HG03097 (cell line): ENCODE data around the gene ZNRF4.

Experiments used
- ATAC-seq: cut with Tn5 transposase; IDR thresholded peaks from one replicate; pipeline ENCODE4 v1.9.1; 2021; ENCODE audit not compliant: unreplicated experiment, low FRiP score

Gene ZNRF4

DNA sequence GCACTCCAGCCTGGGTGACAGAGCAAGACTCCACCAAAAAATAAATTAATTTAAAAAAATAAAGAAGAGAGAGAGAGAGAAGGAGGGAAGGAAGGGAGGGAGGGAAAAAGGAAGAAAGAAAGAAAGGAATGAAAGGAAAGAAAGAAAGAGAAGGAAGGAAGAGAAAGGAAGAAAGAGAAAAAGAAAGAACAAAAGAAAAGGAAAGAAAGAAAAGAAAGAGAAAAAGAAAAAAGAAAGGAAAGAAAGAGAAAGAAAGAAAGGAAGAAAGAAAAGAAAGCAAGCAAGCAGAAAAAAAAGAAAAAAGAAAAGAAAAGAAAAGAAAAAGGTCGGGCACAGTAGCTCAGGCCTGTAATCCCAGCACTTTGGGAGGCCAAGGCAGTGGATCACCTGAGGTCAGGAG is 14.9 kb upstream of the ZNRF4 start:
- no peak for ATAC-seq

DNA sequence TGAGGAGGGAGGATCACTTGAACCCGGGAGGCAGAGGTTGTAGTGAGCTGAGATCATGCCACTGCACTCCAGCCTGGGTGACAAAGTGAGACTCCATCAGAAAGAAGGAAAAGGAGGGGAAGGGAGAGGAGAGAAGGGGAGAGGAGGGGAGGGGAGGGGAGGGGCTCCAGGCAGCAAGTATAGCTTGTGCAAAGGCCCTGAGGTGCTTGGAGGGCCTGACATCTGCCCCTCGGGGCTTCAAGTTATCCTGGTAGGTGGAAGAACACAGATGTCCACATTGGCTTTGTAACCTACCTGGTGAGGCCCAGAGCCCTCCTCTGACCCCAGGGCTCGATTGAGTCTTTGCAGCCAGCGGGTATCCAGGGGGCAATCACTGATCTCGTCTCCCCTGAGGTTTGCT is 11.5 kb upstream of the ZNRF4 start:
- ATAC-seq, result no peak

DNA sequence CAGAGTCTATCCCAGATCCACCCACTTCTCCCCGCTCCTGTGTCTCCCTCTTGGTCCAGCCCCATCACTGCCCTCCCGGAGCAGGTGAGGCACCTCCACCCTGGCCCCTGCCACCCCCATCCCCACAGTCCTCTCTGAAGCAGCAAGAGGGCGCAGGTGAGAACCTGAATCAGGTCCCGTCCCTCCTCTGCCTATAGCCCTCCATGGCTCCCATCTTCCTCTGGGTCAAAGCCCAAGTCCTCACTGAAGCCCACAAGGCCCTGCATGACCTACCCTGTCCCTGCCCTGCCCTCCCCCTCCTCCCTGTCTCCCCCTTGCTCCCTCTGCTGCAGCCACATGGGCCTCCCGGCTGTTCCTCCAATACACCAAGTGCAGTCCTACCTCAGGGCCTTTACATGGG is 10.8 kb upstream of the ZNRF4 start:
- no peak for ATAC-seq

DNA sequence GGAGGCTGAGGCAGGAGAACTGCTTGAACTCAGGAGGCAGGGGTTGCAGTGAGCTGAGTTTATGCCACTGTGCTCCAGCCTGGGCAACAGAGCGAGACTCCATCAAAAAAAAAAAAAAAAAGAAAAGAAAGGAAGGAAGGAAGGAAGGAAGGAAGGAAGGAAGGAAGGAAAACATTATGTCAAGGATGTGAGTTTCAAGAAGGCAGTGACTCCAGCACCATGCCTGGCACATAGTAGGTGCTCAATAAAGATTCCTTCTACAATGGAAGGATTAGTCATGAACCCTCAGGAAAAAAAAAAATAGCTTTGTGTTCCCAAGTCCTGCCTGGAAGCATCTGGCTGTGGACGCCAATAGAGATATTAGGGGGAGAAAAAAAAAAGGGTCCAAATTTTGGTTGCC is 10.1 kb upstream of the ZNRF4 start:
- no peak for ATAC-seq

DNA sequence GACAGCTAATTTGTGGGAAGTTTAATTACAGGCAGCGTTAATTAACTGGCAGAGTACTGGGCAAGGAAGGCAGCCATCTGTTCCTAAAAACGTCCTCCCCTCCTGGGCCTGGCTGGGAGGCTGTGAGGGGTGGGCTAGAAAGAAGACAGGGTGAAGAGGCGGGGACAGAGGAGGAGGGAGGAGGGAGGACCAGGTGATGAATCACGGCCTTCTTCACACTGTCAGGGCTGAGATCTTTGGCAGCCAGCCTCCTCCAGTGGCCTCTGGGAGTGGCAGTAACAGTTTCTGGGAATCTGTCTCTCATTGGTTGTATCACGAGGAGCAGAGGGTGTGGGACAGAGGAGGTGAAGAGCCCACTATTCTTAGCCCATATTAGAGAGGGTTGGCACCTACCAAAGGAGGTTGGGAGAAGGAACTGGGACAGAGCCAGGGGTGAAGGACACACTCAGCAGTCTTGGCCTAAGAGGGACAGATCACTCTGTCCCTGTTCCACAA is 9.6 kb upstream of the ZNRF4 start:
- no peak for ATAC-seq

DNA sequence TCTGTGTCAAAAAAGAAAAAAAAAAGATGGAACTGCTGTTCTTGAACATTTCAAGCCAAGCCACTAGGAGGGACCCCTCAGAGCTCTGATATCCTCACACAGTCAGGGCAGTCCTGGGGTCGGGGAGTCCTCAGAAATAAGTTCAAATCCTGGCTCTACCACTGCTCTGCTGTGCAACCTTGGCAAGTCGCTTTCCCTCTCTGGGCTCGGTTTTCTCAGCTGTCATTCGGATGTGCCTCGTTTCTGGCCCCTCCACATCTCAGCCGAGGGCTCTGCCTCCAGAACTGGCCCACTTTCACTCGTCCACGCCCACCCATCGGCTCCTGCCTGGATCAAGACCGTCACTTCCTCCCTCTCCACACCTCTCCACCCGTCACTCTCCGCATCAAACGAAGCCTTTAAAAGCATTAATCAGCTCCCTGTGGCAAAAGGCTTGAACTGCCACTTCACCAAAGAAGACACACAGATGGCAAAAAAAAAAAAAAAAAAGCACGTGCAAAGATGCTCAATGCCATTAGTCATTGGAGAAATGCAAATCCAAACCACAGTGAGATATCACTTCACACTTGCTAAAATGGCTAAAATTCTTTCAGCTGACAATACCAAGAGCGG is 7.4 kb upstream of the ZNRF4 start:
- no peak for ATAC-seq

DNA sequence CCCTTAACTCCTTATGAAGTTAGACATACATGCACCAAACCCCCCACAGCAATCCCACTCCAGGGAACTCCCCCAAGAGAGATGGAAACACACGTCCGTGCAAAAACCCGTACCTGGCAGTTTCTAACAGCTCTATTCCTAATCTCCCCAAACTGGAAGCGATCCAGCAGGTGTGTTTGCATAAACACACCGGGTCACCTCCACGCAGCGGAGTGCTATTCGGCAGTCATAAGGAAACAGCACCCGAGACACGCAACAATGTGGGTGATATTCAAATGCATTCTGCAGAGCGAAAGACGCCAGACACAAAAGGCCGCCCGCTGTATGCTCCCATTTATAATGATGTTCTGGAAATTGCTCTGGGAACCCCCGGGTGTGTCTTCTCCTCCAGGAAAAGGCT is 6.8 kb upstream of the ZNRF4 start:
- no peak for ATAC-seq

DNA sequence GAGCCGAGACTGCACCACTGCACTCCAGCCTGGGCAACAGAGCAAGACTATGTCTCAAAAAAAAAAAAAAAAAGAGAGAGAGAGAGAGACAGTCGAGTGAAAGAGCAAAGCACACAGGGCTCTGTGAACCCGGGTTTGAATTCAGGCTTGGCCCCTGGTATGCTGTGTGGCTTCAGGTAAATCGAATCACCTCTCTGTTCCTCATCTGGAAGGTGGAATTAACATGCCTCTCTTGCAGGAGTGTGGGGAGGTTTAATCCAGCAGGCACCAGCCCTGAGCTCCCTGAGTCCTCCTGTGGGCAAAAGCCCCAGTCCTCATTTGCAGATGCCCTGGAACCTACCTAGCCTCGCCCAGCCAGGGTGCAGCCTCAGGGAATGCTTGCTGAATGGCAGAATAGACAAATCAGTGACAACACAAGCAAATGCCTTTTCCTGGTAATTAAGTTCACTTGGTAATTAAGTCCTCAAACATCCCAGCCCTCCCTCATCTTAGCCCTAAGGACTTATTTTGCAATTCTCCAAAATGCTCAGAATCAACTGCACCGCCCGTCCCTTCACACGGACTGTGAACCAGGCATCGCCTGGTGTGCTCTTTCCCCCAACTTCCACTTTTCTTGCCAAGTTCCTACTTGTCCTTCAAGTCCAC is 4.6 kb upstream of the ZNRF4 start:
- no peak for ATAC-seq

DNA sequence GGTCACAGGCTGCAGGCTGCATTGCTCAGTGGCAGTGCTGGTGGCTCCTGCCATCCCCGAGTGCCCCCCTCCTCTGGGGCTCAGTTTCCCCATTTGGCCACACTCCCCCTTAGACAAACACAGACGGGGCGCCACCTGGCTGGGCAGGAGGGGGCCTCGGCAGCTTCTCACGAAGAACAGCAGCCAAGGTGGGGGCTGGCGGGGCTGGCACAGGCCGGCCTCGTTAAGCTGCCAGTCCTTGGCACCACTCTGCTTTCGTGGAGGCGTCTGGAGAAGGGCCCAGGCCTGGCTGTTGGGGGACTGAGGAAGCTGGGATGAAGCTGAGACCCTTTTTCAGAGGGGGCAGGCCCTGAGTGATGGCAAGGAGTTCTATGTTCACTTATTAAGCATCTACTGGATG is 3.7 kb upstream of the ZNRF4 start:
- no peak for ATAC-seq

DNA sequence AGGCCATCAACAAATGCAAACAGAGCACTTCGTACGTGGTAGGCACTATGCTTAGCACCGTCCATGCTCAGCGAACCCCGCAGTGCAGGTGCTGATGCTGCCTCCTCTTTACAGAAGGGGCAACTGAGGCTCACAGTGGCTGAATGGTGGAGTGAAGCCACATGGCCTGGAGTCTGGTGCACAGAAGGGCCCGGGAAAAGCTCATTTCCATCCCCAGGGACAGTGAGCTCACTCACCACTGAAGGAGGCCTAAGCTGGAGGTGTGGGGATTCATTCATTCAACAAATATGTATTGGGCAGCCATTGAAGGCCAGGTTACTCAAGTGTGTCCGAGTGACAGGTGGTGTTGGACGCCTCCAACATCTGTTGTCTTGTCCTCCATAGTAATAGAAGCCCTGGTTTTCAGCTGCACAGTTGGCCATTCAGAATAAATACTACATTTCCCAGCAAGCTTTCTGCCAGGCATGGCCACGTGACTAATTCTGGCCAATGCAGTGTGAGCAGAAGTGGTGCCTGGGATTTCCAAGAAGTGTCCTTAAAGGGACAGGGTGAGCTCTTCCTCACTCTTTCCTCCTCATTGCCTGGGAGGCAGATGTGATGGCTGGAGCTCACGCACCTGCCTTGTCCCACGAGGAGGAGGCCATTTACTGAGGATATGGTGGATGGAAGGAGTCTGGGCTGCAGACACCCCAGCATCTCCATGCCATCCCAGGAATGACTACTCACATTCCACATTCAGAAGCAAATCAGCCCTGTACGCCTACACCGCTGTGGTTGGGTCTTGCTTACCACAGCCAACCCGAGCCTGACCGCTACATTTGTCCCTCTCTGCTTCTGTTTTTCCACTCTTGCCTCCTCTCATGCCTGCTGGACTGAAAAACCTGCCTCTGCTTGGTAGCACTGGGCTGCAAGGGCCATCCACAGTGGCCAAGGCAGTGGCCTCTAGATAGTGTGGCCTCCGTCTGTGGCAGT is 2.3 kb upstream of the ZNRF4 start:
- ATAC-seq, result no peak

DNA sequence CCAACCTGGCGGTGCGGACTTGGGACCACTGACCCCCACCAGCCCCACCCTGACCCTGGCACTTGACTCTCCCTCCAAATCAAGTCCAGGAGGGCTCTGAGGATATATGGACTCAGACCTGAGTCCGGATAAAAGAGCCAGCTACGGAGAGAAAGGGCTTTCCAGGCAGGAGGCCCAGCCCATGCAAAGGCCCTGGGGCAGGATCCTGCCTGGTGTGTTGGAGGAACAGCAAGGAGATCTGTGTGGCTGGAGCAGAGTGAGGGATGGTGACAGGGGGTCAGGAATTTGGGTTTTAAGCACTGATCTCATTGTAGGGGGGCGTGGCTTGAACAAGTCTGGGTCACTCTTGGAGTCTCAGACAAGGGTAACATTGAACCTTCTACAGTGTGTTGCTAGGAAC is 474 bp upstream of the ZNRF4 start:
- no peak for ATAC-seq

DNA sequence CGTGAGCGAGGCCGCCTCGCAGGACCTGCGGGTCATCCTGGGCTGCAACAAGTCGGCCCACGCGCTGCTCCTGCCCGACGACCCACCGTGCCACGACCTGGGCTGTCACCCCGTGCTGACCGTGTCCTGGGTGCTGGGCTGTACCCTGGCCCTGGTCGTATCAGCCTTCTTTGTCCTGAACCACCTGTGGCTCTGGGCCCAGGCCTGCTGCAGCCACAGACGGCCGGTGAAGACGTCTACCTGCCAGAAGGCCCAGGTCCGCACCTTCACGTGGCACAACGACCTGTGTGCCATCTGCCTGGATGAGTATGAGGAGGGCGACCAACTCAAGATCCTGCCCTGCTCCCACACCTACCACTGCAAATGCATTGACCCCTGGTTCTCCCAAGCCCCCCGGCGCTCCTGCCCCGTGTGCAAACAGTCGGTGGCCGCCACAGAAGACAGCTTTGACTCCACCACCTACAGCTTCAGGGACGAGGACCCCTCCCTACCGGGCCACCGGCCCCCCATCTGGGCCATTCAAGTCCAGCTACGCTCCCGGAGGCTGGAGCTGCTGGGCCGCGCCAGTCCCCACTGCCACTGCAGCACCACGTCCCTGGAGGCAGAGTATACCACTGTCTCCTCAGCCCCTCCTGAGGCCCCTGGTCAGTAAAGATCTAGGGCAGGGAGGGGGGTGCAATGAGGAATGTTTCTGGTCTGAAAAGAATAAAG is 1.1 kb downstream of the ZNRF4 start:
- no peak for ATAC-seq

DNA sequence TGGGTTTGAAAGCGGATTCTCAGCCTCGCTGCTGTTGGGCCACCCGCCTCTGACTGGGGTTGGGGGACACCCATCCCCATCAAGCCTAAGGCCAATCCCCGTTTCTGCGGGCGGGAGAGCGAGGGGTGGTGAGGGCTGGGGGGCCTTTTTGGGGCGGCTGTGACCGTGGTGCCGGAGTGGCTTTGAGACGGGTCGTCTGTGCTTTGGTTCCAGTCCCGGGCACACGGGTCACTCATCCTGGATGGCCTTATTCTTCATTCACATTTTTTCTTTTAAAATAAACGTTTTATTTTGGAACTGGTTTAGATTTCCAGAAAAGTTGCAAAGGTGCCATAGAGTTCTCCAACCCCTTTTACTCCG is 1.6 kb downstream of the ZNRF4 start:
- no peak for ATAC-seq

DNA sequence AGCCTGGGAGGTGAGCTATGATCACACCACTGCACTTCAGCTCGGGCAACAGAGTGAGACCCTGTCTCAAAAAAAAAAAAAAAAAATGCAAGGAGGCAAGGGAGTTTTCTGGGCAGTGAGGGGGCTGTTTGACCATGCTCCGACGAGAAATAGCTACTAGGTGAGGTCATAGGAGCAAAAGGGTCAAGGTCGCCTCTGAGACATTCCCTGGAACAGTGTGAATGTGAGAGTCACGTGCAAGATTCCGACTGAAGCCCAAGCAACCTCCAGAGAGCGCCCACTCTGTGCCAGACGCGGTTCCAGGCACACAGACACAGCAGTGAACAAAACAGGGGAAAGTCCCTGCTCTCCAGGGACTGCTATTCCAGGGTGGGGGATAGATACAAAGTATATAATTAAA is 2.5 kb downstream of the ZNRF4 start:
- no peak for ATAC-seq

DNA sequence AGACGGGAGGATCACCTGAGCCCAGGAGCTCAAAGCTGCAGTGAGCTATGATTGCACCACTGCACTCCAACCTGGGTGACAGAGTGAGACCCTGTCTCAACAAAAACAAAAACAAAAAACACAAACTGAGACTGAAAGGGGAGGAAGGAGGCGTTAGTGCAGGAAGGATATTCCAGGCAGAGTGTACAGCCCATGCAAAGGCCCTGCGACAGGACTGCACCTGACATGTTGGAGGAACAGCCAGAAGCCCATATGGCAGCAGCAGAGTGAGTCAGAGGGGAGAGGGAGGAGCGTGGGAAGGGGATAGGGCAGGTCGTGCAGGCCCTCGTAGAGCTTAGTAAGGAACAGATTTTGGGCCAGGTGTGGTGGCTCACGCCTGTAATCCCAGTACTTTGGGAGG is 3.2 kb downstream of the ZNRF4 start:
- no peak for ATAC-seq

DNA sequence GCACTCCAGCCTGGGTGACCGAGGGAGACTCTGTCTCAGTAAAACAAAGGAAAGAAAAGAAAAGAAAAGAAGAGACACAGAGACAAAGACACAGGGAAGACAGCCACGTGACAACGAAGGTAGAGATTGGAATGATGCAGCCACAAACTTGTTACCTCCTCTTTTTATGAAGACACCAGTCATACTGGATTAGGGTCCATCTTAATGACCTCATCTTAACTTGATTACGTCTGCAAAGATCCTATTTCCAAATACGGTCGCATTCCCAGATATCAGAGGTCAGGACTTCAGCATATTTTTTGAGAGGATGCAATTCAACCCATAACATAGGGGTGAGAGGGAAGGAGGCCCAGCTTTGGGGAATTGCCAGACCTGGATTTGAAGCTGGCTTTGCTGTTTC is 4.1 kb downstream of the ZNRF4 start:
- no peak for ATAC-seq

DNA sequence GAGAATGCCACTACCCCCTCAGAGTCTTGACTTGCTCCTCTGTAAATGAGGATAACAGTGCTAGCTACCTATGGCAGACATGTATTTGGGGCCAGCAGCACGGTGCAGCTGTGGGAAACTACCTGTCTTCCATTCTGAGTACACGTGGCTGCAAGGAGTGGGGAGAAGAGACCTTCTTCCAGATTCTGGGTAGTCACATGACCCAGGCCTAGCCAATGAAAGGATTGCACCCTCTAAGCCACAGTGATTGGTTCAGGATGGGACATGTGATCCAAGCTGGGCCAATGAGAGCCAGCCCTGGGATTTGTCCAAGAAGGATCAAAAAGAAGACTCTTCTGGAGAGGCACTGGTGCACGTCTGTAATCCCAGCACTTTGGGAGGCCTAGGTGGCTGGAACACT is 5.5 kb downstream of the ZNRF4 start:
- no peak for ATAC-seq

DNA sequence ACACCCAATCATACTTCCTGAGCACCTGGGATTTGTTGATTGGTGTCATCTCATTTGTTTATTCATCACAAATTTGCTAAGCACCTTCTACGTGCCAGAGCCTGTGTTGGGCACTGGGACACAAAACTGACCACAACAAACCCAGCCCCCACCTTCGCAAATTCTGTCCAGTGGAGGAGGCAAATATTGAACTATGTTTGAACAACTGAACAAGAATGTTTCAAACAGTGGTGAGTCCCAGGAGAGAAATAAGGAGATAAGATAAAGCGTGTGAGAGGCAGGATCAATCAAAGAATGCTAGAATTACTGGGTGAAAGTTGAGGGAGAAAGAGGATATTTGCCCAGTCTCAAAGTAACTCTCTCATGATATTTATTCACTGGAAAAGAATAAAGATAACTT is 8.7 kb downstream of the ZNRF4 start:
- no peak for ATAC-seq

DNA sequence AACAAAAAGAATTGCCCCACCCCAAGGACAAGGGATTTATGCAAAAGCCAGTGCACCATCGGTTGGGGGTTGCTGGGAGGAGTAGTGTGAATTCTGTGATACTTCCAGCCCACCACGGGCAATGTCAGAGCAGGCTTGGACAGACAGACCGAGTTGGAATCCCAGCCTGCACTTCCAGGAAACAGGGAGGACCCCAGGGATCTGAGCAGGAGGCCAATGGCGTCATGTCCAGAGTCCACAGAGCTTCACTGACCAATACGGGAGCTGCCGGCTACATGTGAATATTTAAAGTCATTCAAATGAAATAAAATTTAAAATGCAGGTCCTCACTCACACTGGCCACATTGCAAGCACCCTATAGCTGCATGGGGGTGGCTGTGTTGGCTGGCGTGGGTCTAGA is 10.9 kb downstream of the ZNRF4 start:
- ATAC-seq, result no peak

DNA sequence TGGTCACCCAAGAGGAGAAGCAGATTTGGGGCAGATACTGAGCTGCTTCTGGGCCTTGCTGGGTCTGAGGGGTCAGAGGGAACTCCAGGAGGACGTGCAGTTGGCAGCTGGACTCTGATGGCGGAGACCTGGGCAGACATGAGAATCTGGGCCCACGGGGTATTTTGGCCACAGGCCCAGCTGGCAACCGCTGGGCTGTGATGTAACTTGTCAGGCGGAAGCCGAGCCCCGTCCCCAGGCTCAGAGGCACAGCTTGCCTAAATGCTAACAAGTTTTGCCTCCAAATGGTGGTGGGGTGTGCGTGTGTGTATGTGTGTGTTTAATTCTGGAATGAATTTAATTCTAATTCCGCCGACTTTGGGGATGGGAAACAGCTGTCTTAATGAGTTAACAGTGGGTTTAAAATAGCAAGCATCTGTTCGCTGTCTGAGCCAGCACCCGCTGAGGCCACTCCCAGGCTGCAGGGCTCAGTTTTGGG is 11.6 kb downstream of the ZNRF4 start:
- ATAC-seq, result no peak

DNA sequence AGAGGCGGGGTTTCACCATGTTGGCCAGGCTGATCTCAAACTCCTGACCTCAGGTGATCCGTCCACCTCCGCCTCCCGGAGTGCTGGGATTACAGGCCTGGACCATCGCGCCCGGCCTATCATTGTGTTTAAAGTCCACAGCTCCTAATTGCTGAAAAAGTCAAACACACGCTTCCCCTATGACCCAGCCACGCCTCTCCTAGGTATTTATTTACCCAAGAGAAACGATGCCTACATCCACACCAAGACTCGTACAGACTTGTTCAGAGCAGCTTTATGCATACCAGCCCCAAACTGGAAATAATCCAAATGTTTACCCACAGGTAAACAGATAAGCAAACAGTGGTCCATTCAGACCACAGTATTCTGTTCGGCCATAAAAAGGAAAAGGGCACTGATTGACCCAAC is 15.1 kb downstream of the ZNRF4 start:
- ATAC-seq, result no peak
